Lung (tissue), 12 donors: ENCODE measurements around the gene ASB2. TPM values are rescaled to one million over a fixed set of nuclear protein-coding genes. Genes with fewer than 3 reads are reported as not detected.
A peak's percentile ranks its signal among the peaks of the same experiment; 100 is the strongest.

Experiments
- ATAC-seq: fragments of 200-7000 bp; cut with Tn5 transposase; one replicate; pipeline ENCODE4 v1.9.1; 2020; ENCODE audit warnings: moderate number of reproducible peaks; ENCODE audit not compliant: insufficient read depth, low FRiP score
- DNase-seq, 3 donors: peaks; one replicate each; pipeline ENCODE4 v3.0.0-alpha.2; 2013 to 2017
- H3K27ac ChIP-seq, 2 donors: one replicate each; pipeline ENCODE4 v1.5.1; 2013; ENCODE audit warnings: mild to moderate bottlenecking in 2 of 2, moderate library complexity in 2 of 2, control low read depth in 1 of 2, inconsistent platforms in 1 of 2, low read depth in 1 of 2, low read length in 1 of 2
- H3K27me3 ChIP-seq, 3 donors: one replicate each; pipeline ENCODE4 v1.5.1; 2013; ENCODE audit warnings: low read length in 2 of 3; ENCODE audit not compliant: control insufficient read depth in 3 of 3, insufficient read depth in 3 of 3
- H3K36me3 ChIP-seq, 4 donors: one replicate each; pipeline ENCODE4 v1.5.1; 2013; ENCODE audit warnings: low read length in 4 of 4, mild to moderate bottlenecking in 1 of 4, moderate library complexity in 1 of 4; ENCODE audit not compliant: control insufficient read depth in 4 of 4, insufficient read depth in 4 of 4
- H3K4me1 ChIP-seq, 5 donors: one replicate each; pipeline ENCODE4 v1.5.1; 2013; ENCODE audit warnings: low read length in 5 of 5, mild to moderate bottlenecking in 2 of 5, moderate library complexity in 1 of 5; ENCODE audit not compliant: control insufficient read depth in 5 of 5, insufficient read depth in 5 of 5
- H3K4me3 ChIP-seq: one replicate; pipeline ENCODE4 v1.5.1; 2013; ENCODE audit warnings: mild to moderate bottlenecking, control low read depth, moderate library complexity
- H3K9ac ChIP-seq, 2 donors: one replicate each; pipeline ENCODE4 v1.5.1; 2013; ENCODE audit warnings: low read length in 2 of 2, control low read depth in 1 of 2; ENCODE audit not compliant: insufficient read depth in 1 of 2
- H3K9me3 ChIP-seq, 4 donors: one replicate each; pipeline ENCODE4 v1.5.1; 2013; ENCODE audit warnings: low read length in 3 of 4, mild to moderate bottlenecking in 1 of 4, moderate library complexity in 1 of 4; ENCODE audit not compliant: control insufficient read depth in 4 of 4, insufficient read depth in 3 of 4
- CTCF ChIP-seq: IDR thresholded peaks from 2 replicates; pipeline ENCODE4 v1.5.1; 2012; ENCODE audit warnings: mild to moderate bottlenecking; ENCODE audit errors: control extremely low read depth, extremely low read depth
- WGBS, 2 donors: extraction: QIAGEN DNeasy Blood & Tissue Kit; methylation state at CpG; one replicate each; pipeline ENCODE4 v1.1.7; 2013; 5-methylcytosine and 5-hydroxymethylcytosine counted together
- polyA plus RNA-seq, 2 donors: library from polyadenylated mRNA; stranded (reverse); fragments of 200-250 nt; gene quantifications; one replicate each; pipeline ENCODE4 v1.2.1, GENCODE V29; 2013
- total RNA-seq, 2 donors: library from RNA; depleted of rRNA in 1 of 2; stranded (reverse); fragments of >200 nt in 1 of 2; gene quantifications; one replicate each; pipeline ENCODE4 v1.2.1, GENCODE V29; 2014 to 2021
- donor health status: control.
- donor health status: control.
- donor health status: Bipolar disorder and iron deficiency.
- donor health status: healthy.
- donor health status: DM: yes; HTN: yes; CAD: no.

Gene ASB2
- total and polyA plus RNA-seq, 4 donors: 1.8 to 3.7 (median 2.6) TPM

DNA sequence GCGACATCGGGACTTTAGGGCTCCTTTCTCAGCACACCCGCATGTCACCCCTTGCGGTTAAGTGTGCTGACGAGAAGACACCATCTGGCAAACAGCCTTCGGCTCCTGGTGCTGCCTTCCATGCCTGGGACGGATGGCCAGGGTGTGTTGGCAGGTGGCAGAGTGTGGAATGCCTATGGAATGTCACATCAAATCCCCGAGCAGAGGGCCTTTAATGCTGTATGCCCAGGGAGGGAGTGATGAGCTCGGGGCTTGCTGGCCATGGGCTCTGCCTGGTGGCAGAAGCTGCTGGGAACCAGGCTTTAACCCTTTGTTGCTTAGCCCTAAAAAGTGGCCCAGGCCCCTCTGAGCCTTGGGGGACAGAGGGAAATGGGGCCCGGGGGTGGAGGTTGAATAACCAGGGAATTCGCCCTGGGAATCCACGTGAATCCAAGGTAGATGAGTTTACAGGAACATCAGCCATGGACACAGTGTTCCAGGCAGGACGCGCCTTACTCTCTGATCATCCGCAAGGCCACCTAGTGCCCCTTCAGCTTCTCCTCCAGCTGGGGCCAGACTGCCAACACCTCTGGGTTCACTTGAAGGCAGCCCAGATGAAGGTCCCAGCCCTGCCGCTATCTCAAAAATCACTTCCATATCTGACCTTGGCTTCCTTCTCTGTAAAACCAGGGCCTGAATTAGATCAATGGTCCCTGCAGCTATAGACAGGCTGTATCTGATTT lies 31.9 kb downstream of the ASB2 start:
- TF ChIP-seq CTCF: no peak

GRCh38 chr14:93943930-93944329 lies 32.4 kb downstream of the ASB2 start:
- DNase-seq (no peak), ATAC-seq (no peak)
- H3K9me3 ChIP-seq: peaks cover 0 to 5% (median 0%) of the 10 kb centered on the region in 4 donors
- peaks cover 0 to 5% (median 0%) of the 10 kb centered on the region in 5 donors for H3K4me1 ChIP-seq
- no peak overlapping the region for H3K4me3 ChIP-seq
- H3K27me3 ChIP-seq: peaks cover 0 to 13% (median 9%) of the 10 kb centered on the region in 3 donors
- H3K9ac ChIP-seq: no peak overlapping the region
- 83 to 87% methylated on average over 9 of the region's 9 CpGs for WGBS, 2 donors
- no peaks in the 10 kb centered on the region for H3K36me3 ChIP-seq
- H3K27ac ChIP-seq: peak overlapping the region in 1 of 2 donors; percentile 78
- TF ChIP-seq CTCF: no peak

More for the DNA sequence above, 31.9 kb downstream of the ASB2 start:
- Histone ChIP-seq H3K9me3 (no peaks in the 10 kb centered on the region), H3K36me3 (no peaks in the 10 kb centered on the region), H3K27ac (peak overlapping the region in 1 of 2 donors; percentile 78), H3K27me3 (peaks cover 0 to 11% (median 8%) of the 10 kb centered on the region in 3 donors), H3K9ac (no peak overlapping the region), H3K4me1 (peaks cover 0 to under 1% (median 0%) of the 10 kb centered on the region in 5 donors), H3K4me3 (no peak overlapping the region)
- no peak for ATAC-seq
- no peak for DNase-seq
- 84 to 90% methylated on average over 16 of the region's 16 CpGs for WGBS, 2 donors

DNA sequence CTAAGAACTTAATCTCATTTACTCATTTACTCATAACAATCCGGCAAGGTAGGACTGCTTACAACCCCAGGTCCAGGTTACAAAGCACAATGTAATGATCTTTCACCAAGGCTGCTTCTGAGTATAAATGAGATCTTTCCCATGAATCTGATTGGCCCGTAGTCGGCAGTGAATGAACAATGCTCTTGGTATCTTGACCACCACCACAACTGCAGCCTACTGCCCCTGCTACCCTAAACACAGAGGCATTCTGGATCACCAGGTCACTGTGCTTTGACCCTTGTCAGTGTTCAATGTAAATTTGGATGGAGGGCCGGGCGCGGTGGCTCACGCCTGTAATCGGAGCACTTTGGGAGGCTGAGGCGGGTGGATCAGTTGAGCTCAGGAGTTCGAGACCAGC lies 33.3 kb downstream of the ASB2 start:
- no peaks in the 10 kb centered on the region for H3K36me3 ChIP-seq
- H3K27ac ChIP-seq: no peak overlapping the region
- peaks cover 0 to 18% (median 17%) of the 10 kb centered on the region in 3 donors for H3K27me3 ChIP-seq
- H3K4me1 ChIP-seq: peaks cover 0 to 5% (median 0%) of the 10 kb centered on the region in 5 donors
- DNase-seq (no peak), ATAC-seq (no peak)
- H3K9me3 ChIP-seq: peaks cover 0 to 6% (median 0%) of the 10 kb centered on the region in 4 donors
- H3K9ac ChIP-seq: no peak overlapping the region
- H3K4me3 ChIP-seq: no peak overlapping the region
- no peak for TF ChIP-seq CTCF
- 91 to 95% methylated on average over 10 of the region's 10 CpGs for WGBS, 2 donors
